HG03354 (cell line): Measurements from ENCODE around the gene C16orf96.
"Not testable (repeated sequence)": the region's sequence is repeated elsewhere in the genome, so short reads cannot be mapped to it uniquely, and the experiment has no call there.

Source experiments
- ATAC-seq: cut with Tn5 transposase; IDR thresholded peaks from one replicate; pipeline ENCODE4 v1.9.1; 2021; ENCODE audit warnings: mild to moderate bottlenecking; ENCODE audit not compliant: unreplicated experiment, poor library complexity, severe bottlenecking

C16orf96 gene

GRCh38 chr16:4556580-4556979 lies 440 bp downstream of the C16orf96 start:
- no peak for ATAC-seq

- ATAC-seq: no peak
Observed at GRCh38 chr16:4557973-4558372, 1.8 kb downstream of the C16orf96 start.

GRCh38 chr16:4561596-4561995 lies 5.5 kb downstream of the C16orf96 start:
- no peak for ATAC-seq

- ATAC-seq: no peak
Observed at GRCh38 chr16:4564661-4565267, 8.6 kb downstream of the C16orf96 start.

- no peak for ATAC-seq
Observed at GRCh38 chr16:4566144-4566543, 10.0 kb downstream of the C16orf96 start.

GRCh38 chr16:4570086-4570485 lies 13.9 kb downstream of the C16orf96 start:
- ATAC-seq: no peak

- ATAC-seq: no peak
Observed at GRCh38 chr16:4570688-4571321, 14.7 kb downstream of the C16orf96 start.

- no peak for ATAC-seq
Observed at GRCh38 chr16:4572715-4573114, 16.6 kb downstream of the C16orf96 start.

GRCh38 chr16:4573926-4574325 lies 17.8 kb downstream of the C16orf96 start:
- not testable (repeated sequence) for ATAC-seq

- no peak for ATAC-seq
Observed at GRCh38 chr16:4574919-4575705, 19.0 kb downstream of the C16orf96 start.

- no peak for ATAC-seq
Observed at GRCh38 chr16:4576008-4576407, 19.9 kb downstream of the C16orf96 start.

GRCh38 chr16:4578961-4579530 lies 22.9 kb downstream of the C16orf96 start:
- ATAC-seq: no peak

GRCh38 chr16:4580250-4580649 lies 24.1 kb downstream of the C16orf96 start:
- no peak for ATAC-seq

GRCh38 chr16:4583906-4584305 lies 27.8 kb downstream of the C16orf96 start:
- no peak for ATAC-seq

- ATAC-seq: no peak
Observed at GRCh38 chr16:4586291-4586690, 30.2 kb downstream of the C16orf96 start.

GRCh38 chr16:4588386-4588785 lies 32.2 kb downstream of the C16orf96 start:
- ATAC-seq: no peak

- no peak for ATAC-seq
Observed at GRCh38 chr16:4588961-4589360, 32.8 kb downstream of the C16orf96 start.

- ATAC-seq: no peak
Observed at GRCh38 chr16:4591191-4591590, 35.1 kb downstream of the C16orf96 start.

GRCh38 chr16:4591706-4592470 lies 35.7 kb downstream of the C16orf96 start:
- ATAC-seq: no peak

GRCh38 chr16:4593086-4593485 lies 36.9 kb downstream of the C16orf96 start:
- no peak for ATAC-seq
